Stimulated activated CD4-positive, alpha-beta T cell treated with anti-CD3 and anti-CD28 coated beads, Interleukin-2, amount 100 ng/mL, for 24 hours (primary cell): ENCODE data around the gene ACAD9.
A peak's percentile ranks its signal among the peaks of the same experiment; 100 is the strongest.
"Not testable (repeated sequence)": the region's sequence is repeated elsewhere in the genome, so short reads cannot be mapped to it uniquely, and the experiment has no call there.

Source experiments
- DNase-seq, 2 donors: peaks; one replicate each; pipeline ENCODE4 v3.0.0-alpha.2; 2020

Gene ACAD9

DNA sequence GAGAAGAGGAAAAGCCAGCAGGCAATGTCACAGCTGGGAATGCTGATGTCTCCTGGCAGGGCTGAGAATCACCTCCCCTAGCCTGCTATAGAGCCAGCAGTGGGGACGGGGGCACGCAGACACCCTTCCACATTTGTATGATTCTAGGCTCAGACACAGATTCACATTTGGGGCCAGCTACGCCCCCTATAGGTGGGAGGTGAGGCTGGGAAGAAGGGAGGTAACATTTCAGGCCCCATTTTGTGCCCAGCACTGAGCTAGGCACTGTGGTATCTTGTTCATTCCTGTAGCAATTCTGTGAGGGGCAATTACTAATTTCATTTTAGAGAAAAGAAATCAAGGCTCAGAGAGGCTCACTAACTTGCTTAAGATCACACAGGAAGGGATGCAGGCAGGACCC lies 15.9 kb upstream of the ACAD9 start:
- peak in 1 of 2 donors; percentile 34 for DNase-seq

DNA sequence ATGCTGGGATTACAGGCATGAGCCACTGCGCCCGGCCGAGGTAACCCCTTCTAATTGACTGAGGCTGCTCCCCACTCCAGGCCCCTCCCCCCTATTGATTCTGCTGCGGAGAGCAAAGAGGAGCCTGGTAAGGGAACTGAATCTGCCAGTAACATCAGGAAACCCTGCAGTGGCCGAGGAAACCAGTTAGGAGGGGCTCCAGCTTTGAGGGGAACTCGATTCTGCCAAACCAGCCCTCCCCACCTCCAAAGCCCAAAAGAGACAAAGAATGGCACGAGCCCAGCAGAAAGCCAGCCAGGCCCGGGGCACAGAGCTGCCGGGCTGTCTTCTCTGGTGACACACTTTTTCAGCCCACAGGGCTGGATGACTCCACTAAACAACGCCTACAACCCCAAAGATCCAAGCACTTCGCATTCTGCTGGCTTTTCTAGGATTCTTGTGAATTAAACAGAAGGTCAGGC lies 15.0 kb upstream of the ACAD9 start:
- no peak for DNase-seq

DNA sequence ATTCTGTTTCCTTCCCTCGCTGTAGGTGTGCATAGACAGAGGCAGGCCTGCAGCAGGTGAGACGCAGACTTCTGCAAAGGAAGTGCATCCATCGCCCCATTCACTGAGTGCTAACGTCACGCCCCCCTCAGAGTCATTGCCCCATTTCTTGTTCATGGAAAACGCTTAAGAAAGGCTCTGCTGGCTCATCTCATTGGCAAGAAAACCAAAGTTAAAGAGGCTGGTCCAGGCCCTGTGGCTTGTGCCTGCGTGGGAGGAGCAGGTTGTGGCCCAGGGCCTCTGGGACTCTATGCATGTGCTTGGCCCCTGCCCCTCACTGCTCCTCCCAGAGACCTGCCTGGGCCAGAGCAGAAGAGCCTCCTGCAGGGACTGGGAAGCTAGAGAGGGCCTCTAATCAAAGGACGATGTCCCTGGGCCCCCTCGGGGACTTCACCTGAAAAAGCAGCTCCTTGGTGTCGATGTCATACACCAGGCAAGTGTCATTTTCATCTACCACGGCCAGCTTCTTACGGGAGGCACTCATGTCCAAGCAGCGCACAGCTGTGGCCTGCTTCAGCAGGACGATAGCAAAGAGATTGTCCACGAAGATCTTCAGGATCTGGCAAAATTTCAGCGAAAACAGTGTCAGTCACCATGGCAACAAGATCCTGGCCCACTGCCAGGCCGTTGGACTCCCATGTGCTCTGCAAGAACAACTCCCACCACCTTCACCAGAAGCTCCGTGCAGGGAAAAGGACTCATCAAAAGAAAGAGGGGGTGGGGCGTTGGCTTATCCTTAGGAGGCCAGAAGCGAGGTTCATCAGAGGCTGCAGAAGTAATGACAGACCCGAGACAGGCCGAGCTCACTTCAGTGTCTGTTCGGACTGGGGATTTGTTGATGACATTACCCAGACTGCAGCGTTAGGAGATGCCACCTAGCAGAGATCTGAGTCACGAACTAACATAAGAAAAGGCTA lies 14.3 kb upstream of the ACAD9 start:
- not testable (repeated sequence) for DNase-seq

DNA sequence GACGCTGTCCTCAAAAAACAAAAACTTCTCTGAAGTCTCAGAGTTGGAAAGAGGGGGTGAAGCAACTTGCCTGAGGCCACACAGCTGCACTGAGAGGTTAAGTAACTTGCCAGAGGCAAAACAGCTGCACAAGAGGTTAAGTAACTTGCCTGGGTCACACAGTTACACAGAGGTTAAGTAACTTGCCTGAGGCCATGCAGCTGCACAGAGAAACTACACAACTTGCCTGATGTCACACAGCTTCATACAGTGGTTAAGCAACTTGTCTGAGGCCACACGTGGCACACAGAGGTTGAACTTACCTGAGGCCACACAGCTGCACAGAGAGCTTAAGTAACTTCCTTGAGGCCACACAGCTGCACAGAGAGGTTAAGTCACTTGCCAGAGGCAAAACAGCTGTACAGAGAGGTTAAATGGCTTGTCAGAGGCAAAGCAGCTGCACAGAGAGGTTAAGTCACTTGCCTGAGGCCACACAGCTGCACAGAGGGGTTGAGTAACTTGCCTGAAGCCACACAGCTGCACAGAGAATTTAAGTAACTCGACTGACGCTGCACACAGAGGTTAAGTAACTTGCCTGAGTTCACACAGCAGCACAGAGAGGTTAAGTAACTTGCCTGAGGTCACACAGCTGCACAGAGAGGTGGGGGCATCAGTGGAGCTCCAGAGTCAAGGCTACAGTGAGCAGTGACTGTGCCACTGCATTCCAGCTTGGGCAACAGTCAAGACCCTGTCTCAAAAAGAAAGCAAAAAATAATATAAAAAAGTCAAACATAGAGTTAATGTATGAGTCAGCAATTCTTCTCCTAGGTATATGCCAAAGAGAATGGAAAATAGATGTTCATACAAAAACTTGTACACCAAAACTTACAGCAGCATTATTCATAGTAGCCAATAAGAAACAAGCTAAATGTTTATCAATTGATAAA lies 12.0 kb upstream of the ACAD9 start:
- DNase-seq, result no peak

DNA sequence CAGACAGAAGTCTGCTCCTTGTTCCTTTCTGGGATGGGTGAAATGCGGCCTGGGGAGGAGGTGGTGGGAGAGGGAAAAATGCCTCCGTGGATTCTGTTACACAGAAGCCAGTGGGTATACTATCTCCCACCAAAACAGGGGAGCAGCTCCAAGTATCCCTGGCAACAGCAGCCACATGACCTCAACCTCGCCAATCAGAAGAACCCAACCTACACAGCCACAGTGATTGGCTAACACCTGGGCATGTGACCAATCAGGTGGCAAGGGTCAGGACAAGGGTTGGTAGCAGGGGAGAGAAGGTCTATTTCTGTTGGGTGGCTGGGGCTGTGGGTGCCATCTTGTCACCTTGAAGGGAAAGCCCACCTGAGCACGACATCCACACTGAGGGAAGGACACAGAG lies 9.1 kb upstream of the ACAD9 start:
- no peak for DNase-seq

DNA sequence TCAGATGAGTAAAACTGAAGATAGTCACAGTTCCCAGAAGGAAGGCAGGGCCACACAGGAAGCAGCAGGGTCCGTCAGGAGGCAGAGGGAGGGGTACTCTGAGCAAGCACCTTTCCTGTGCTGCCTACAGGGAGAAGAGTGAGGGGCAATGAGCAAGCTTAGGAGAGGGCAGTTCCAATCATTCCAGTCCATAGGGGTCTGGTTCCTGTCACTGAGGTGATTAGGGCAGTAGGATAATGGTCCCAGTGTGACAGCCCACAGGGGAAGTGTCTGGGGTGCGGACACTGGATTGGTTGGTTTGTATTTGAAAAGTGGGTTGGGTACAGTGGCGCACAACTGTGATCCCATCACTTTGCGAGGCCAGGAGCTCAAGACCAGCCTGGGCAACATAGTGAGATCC lies 7.1 kb upstream of the ACAD9 start:
- DNase-seq, result no peak

DNA sequence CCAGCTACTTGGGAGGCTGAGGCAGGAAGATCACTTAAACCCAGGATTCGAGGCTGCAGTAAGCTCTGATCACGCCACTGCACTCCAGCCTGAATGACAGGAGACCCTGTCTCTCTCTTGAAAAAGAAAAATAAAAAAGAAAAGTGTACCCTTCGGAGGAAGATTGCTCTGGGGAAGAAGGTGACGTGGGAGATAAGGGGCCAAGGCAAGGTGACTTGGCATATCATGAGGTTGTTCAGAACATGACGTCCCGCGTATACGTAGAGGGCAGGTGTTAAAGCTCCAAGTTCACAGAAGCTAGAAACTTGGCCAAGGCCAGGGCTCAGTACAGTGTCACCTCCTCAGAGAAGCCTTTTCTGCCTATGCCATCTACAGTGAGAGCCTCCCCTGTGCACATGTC lies 6.7 kb upstream of the ACAD9 start:
- DNase-seq, result no peak

DNA sequence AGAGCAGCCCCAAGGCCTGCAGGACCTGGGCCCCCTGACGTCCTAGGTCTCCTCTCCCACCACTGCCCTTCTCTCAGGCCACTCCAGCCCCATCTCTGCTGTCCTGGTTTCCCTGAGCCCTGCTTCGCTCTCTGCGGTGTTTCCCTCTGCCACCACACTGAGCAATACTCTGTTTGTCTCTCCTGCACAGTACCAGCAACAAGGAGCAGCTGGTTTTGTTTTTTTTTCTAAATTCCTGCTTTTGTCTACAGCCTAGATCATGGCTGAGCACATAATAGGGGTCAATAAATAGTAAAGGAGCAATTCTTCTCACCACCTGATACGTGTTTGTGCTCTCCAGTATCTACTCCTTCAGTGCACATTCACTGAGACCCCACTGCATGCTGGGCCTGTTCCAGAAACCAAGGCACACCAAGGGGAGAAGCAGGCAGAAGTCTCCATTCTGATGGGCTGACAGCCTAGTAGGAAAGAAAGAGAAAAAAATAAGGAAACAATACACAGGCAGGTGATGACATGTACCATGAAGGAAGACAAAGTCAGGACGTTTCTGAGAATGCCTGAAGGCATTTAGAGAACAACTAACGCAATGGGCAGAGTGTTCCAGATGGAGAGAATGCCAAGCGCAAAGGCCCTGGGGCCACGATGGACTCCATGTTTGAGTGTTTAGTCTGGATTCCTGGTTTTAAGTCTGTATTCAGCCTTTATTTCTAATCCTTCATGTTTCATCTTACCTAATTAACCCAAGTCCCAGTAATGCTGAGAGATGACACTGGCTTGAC lies 6.0 kb upstream of the ACAD9 start:
- DNase-seq, result no peak

DNA sequence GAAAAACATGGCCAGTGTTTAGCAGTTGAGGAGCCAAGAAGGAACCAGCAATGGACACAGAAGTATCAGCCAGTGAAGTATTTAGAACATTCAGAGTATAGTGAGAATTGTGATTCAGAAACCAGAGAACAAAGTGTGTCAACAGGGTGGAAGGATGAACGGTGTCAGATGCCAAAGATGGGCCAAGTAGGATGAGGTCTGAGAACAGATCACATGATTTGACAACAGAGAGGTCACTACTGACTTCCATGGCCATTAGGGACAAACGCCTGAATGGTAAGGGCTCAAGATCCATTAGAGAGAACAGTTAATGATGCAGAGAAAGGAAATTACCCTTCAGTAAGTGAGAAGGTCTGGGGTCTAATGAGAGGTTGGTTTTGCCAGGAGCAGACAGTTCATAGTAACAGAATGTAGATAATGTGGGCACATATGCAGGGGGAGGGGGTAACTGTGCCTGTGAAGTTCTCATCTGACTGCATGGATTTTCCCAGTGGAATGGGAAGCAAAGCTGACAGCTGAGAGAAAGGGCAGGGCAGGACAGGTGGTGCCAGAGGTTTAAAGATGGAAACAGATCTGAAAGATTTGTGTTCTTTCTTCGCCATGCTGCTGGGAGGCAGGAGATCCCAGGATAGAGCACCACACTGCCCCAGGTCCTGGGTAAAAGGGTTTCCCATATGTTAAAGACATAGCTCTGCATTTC lies 4.8 kb upstream of the ACAD9 start:
- DNase-seq, result no peak

DNA sequence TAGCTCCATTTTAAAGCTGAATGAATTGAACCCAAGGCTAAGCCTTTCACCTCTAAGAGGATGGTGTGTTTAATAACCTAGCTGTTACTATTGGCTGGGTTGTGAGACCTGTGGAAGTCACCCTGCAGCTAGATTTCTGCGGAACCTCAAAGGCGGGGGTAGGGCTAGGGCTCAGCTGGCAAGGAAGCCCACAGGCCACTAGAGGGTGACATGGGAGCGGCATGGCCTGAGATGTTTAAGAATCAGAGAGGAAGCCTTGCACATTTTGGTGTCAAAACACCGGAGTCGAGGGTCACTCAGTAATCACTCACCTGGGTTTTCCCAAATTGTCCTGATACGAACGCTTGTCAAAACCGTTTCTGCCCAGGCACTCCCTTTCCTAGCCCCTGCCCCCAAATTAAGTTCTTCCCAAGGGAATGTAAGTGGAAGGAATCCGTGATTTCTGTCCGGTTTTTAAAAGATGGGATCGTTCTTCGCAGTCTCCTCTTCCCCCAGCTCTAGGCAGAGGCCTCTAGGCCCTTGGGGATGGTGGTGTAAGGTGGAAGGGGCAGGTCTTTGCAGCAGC lies 3.8 kb upstream of the ACAD9 start:
- DNase-seq, result peak; percentile 66 to 67

DNA sequence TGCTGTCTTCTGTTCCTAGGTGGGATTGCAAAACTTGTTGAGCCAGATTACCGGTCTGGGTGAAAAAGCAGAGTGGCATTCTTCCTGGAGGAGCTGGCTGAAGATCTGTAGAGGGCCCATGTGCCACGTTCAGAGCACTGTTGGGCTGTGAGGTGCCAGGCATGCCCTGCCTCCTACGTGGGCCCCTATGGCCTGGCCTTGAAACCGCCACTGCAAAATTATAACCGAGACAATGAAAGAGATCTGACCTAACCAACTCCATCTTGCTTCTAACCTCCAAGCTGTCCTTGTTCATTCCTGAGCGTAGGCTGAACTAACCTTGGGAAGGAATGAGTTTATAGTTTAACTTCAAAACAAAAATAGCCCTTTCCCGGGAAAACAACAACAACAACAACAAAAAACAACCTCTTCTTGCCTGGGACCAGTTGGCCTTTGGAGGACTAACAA lies 1.4 kb upstream of the ACAD9 start:
- no peak for DNase-seq

DNA sequence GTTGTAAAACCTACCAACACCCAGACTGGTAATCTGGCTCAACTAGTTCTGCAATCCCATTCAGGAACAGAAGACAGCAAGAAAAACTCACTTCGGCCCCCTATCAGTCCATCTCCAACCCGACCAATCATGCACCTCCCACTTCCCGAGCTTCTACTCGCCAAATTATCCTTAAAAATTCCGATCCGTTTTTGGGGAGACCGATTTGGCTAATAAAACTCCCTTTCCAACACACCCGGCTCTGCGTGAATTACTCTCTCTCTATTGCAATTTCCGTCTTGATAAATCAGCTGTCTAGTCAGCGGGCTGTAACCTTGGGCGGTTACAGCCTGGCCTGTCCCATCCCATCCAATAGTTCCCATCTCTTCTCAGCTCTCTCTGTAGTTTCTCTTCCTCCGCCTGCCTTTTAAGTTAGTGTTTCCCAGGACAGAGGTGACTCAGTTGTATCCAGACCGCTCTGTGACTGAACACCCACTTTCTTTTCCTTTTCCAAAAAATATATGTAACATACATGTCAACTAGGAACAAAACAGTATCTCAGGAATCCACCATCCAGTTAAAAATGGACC lies 780 bp upstream of the ACAD9 start:
- DNase-seq, result peak in 1 of 2 donors; percentile 30

DNA sequence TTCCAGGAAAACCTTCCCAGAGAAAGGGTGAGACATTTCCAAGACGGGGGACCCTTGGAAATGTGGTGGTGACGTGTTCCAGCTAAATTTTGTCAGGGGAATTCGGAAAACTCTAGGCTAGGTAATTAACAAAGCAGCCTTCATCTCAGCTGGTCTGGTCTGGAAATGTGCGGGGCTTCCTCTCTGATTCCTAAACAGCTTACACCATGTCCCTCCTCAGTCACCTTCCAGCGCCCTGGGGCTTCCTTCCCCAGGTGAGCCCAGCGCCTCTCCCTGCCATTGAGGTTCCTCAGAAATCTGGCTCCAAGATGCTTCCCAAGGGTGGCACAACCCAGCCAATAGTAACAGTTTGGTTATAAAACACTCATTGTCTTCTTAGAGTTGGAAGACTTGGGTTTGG lies 571 bp downstream of the ACAD9 start:
- peak in 1 of 2 donors; percentile 21 for DNase-seq

DNA sequence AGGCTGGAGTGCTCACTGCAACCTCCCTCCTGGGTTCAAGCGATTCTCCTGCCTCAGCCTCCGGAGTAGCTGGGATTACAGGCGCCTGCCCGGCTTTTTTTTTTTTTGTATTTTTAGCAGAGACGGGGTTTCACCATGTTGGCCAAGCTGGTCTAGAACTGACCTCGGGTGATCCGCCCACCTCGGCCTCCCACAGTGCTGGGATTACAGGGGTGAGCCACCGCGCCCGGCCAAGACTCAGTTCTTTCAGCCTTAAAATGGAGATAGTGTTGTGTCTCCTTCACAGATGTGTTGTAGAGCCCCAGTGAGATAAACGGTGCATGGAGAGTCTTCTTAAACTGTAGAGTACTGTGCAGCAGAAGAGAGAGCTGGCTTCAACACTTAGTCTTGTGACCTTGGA lies 1.0 kb downstream of the ACAD9 start:
- DNase-seq, result not testable (repeated sequence)

DNA sequence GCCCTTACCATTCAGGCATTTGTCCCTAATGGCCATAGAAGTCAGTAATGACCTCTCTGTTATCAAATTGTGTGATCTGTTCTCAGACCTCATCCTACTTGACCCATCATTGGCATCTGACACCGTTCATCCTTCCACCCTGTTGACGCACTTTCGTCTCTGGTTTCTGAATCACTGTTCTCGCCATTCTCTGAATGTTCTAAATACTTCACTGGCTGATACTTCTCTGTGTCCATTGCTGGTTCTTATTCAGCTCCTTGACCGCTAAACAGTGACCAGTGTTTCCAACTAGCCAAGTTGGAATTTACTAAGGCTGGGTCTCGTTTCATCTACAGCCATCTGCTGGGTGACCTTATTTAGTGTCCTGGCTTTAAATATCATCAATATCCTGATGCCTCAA lies 2.2 kb downstream of the ACAD9 start:
- DNase-seq, result no peak

DNA sequence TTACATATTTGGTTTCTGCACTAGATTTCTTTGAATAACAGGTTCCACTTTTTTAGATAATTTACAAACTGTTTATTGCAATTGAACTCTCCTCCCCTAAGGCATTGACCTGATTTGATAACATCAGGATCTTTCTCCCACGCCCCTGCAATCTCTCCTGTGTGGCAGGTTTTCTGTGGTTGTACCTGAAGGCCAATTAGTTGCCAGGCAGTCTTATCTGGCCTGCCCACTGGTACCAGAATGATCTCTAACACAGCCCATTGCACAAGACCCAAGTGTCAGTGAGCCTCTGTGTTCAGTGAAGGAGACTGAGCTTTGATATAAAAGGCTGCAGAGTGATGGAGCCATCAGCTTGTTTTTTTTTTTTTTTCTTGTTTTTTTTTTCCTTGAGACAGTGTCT lies 3.3 kb downstream of the ACAD9 start:
- DNase-seq, result no peak

DNA sequence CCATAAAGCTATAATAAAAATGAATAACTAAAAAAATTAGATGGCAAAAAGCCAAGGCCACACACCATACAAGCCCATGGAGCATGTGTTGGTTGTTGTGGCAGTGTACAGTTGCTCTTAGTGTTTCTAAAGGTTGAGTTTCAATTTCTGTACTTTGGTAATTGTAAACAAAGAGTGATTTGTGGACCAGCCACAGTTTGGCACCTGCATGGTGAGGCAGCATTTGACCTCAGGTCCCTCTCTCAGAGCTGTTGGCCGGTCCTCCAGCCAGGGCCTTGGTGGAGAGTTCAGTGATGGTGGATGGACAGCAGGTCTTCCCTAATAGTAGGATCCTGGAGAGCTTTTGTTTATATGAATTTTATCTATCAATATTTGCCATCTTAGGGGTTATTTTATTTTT lies 5.6 kb downstream of the ACAD9 start:
- DNase-seq, result no peak

DNA sequence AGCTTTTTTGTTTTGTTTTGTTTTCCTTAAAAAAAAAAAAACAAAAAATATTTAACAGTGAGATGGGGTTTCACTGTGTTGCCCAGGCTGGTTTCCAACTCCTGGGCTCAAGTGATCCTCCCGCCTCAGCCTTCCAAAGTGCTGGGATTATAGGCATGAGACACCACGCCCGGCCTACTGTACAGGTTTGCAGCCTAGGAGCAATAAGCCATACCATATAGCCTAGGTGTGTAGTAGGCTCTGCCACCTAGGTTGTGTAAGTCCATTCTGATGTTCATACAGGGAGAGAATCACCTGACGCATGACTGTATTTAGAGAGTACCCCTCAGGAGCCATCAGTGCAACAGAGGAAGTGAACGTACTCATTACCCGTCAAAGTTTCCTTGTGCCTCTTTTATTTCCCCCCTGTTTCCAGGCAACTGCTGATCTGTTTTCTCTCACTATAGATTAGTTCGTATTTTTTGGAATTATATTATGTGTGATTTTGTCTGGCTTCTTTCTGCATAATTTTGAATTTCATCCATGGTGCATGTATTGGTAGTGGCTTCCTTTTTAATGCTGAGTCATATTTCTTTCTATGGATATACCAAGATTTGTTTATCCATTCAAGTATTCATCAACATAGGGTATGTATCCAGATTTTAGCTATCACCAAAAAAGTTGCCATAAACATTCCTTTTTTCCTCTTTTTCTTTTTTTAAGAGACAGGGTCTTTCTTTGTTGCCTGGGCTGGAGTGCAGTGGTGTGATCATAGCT lies 9.9 kb downstream of the ACAD9 start:
- no peak for DNase-seq

DNA sequence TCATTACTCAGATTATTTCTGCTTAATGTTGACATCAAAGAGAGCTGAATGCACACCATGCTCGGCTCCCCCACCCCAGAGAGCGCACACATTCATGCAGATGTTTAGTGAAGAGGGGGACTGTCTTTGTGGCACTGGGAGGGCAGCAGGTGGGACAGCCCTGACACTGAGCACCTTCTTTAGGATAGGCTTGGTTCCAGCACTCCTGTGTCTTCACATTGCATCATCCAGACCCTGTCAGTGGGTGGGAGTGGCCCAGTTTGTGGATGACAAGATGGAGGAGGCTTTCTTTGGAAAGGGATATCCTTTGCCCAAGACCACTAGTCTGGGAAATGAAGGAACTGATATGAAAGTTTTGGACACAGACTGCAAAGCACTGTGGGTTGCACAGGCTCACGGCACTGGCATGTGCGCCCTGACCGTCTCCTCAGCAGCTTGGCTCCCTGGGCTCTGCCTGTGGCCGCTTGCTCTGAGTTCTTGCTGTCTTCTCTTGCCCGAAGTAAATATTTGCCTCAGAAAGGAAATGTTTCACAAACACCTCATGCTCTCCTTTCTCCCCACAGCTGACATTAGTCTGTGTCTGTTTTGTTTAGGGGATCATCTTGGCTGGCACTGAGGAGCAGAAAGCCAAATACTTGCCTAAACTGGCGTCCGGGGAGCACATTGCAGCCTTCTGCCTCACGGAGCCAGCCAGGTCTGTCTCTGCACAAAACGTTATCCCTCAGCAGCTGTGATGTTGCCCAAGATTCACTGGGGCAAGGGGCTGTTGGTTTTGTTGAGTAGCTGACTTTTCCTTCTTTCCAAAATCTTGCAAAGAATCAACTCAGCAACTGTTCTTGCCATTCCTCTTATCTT lies 16.6 kb downstream of the ACAD9 start:
- DNase-seq, result no peak

DNA sequence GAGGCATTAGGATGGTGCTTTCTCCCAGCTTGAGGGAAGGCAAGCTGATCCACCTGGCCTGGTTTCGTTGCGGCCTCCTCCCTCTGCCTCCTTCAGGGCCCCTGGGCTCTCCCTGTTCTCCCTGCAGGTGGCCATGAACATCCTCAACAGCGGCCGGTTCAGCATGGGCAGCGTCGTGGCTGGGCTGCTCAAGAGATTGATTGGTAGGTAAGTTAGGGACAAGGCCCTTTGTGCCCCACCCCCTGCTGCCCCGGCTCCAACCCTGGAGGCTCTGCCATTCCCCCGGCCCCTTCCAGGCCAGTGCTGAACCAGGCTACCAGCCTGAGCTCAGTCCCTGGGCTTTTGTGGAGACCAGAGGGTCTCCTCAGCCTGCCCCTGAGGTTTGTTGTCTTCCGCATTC lies 23.0 kb downstream of the ACAD9 start:
- no peak for DNase-seq
